Measurements from ENCODE around the gene PAIP2B.

- TF ChIP-seq EP300 (conservative IDR thresholded peaks at IDR 0.05; ENCODE audit: poor library complexity, severe bottlenecking) (no peak), POLR2AphosphoS5 (IDR thresholded peaks at IDR 0.05) (no peak), EZH2 (IDR thresholded peaks at IDR 0.05; ENCODE audit: borderline replicate concordance, insufficient read depth, low read length, poor library complexity, severe bottlenecking) (no peak), RAD21 (conservative IDR thresholded peaks at IDR 0.05) (peak; percentile 11), TAF1 (IDR thresholded peaks at IDR 0.05; ENCODE audit: low read depth) (no peak), REST (IDR thresholded peaks at IDR 0.05; ENCODE audit: borderline replicate concordance) (no peak), MXI1 (conservative IDR thresholded peaks at IDR 0.05; ENCODE audit: poor library complexity, severe bottlenecking) (no peak), SMC3 (conservative IDR thresholded peaks at IDR 0.05; ENCODE audit: poor library complexity) (no peak)
- TF ChIP-seq, protein P1, sequence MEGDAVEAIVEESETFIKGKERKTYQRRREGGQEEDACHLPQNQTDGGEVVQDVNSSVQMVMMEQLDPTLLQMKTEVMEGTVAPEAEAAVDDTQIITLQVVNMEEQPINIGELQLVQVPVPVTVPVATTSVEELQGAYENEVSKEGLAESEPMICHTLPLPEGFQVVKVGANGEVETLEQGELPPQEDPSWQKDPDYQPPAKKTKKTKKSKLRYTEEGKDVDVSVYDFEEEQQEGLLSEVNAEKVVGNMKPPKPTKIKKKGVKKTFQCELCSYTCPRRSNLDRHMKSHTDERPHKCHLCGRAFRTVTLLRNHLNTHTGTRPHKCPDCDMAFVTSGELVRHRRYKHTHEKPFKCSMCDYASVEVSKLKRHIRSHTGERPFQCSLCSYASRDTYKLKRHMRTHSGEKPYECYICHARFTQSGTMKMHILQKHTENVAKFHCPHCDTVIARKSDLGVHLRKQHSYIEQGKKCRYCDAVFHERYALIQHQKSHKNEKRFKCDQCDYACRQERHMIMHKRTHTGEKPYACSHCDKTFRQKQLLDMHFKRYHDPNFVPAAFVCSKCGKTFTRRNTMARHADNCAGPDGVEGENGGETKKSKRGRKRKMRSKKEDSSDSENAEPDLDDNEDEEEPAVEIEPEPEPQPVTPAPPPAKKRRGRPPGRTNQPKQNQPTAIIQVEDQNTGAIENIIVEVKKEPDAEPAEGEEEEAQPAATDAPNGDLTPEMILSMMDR (IDR thresholded peaks at IDR 0.05; ENCODE audit: poor library complexity, severe bottlenecking), result no peak
Measured at GRCh38 chr2:71190656-71191569, 36.0 kb downstream of the PAIP2B start.

Data from neural cell (in vitro differentiated cells).